Measurements from ENCODE around the gene TMEM198. TPM values are rescaled to one million over a fixed set of nuclear protein-coding genes. Genes with fewer than 3 reads are reported as not detected.

Gene TMEM198
- polyA plus RNA-seq, 1 donor from 2014 or later, result 44.0 TPM

GRCh38 chr2:219532378-219532649 lies 11.5 kb upstream of the TMEM198 start:
- no peak overlapping the region for H3K27ac ChIP-seq (ENCODE audit: low read length)
- no peaks in the 10 kb centered on the region for H4K20me1 ChIP-seq (ENCODE audit: insufficient read depth)
- H3K4me2 ChIP-seq (ENCODE audit: low read length), result no peak overlapping the region
- no peaks in the 10 kb centered on the region for H3F3A ChIP-seq (ENCODE audit: insufficient read depth, low read length, poor library complexity, severe bottlenecking)
- TF ChIP-seq MXI1 (conservative IDR thresholded peaks at IDR 0.05; ENCODE audit: poor library complexity, severe bottlenecking), result no peak
- TF ChIP-seq SMC3 (conservative IDR thresholded peaks at IDR 0.05; ENCODE audit: poor library complexity), result no peak
- no peak for TF ChIP-seq POLR2AphosphoS5 (IDR thresholded peaks at IDR 0.05)
- TF ChIP-seq REST (IDR thresholded peaks at IDR 0.05; ENCODE audit: borderline replicate concordance), result no peak
- TF ChIP-seq CTCF (IDR thresholded peaks at IDR 0.05; ENCODE audit: poor library complexity, severe bottlenecking), result no peak
- no peak for TF ChIP-seq RAD21 (conservative IDR thresholded peaks at IDR 0.05)
- no peak for TF ChIP-seq TAF1 (IDR thresholded peaks at IDR 0.05; ENCODE audit: low read depth)
- TF ChIP-seq EP300 (conservative IDR thresholded peaks at IDR 0.05; ENCODE audit: poor library complexity, severe bottlenecking), result no peak
- peaks cover 7% of the 10 kb centered on the region for H3K27me3 ChIP-seq (ENCODE audit: insufficient read depth, low read depth, low read length)
- no peak overlapping the region for H2AFZ ChIP-seq (ENCODE audit: low read depth, low read length)
- no peaks in the 10 kb centered on the region for H3K9me3 ChIP-seq (ENCODE audit: low read length)
- no peaks in the 10 kb centered on the region for H3K9me2 ChIP-seq (ENCODE audit: insufficient read depth, low read length)
- H3K36me3 ChIP-seq (ENCODE audit: insufficient read depth, low read length), result no peaks in the 10 kb centered on the region
- no peak overlapping the region for H3K9ac ChIP-seq (ENCODE audit: low read length)
- no peaks in the 10 kb centered on the region for H3K79me2 ChIP-seq (replicated peaks; ENCODE audit: insufficient read depth, low read length)
- no peak overlapping the region for H3K4me3 ChIP-seq (ENCODE audit: low read length)

DNA sequence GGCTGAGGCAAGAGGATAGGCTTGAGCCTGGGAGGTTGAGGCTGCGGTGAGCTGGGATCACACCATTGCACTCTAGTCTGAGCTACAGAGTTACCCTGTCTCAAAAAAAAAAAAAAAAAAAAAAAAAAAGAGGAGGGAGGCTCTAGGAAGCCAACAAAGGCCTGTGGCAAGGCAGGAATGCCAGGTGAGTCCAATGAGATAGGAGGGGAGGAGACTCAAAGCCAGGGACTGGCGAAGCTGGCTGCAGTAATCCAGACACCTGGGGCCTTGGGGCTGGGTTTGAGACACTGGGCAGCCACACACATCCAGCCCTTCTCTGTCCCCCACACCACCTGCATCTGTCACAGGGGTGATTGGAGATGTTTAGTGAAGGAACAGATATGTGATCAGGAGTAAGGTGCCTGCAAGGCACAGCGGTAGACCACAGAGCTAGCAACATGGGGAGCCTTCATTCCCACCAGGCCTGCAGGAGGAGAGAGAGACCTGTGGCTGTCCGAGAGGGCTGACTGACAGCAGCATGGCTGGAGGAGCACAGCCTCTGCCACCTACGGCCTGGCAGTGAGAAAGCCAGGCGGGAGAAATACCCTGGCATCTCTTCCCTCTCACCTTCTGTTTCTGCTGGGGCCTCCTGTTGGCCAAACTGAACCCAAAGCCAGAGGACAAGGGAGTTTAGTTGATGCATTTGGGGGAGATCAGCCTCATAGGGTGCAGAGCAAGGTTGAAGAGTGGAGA lies 9.7 kb upstream of the TMEM198 start:
- no peaks in the 10 kb centered on the region for H3K9me3 ChIP-seq (ENCODE audit: low read length)
- H3F3A ChIP-seq (ENCODE audit: insufficient read depth, low read length, poor library complexity, severe bottlenecking), result no peaks in the 10 kb centered on the region
- H3K9ac ChIP-seq (ENCODE audit: low read length), result no peak overlapping the region
- TF ChIP-seq MXI1 (conservative IDR thresholded peaks at IDR 0.05; ENCODE audit: poor library complexity, severe bottlenecking), result no peak
- no peak for TF ChIP-seq EP300 (conservative IDR thresholded peaks at IDR 0.05; ENCODE audit: poor library complexity, severe bottlenecking)
- TF ChIP-seq EZH2 (IDR thresholded peaks at IDR 0.05; ENCODE audit: borderline replicate concordance, insufficient read depth, low read length, poor library complexity, severe bottlenecking), result no peak
- no peak for TF ChIP-seq POLR2AphosphoS5 (IDR thresholded peaks at IDR 0.05)
- no peak for TF ChIP-seq RAD21 (conservative IDR thresholded peaks at IDR 0.05)
- no peak for TF ChIP-seq TAF1 (IDR thresholded peaks at IDR 0.05; ENCODE audit: low read depth)
- TF ChIP-seq CTCF (IDR thresholded peaks at IDR 0.05; ENCODE audit: poor library complexity, severe bottlenecking), result no peak
- TF ChIP-seq SMC3 (conservative IDR thresholded peaks at IDR 0.05; ENCODE audit: poor library complexity), result no peak
- no peak for TF ChIP-seq REST (IDR thresholded peaks at IDR 0.05; ENCODE audit: borderline replicate concordance)
- H3K27ac ChIP-seq (ENCODE audit: low read length), result no peak overlapping the region
- no peaks in the 10 kb centered on the region for H3K36me3 ChIP-seq (ENCODE audit: insufficient read depth, low read length)
- no peak overlapping the region for H3K4me2 ChIP-seq (ENCODE audit: low read length)
- H3K4me3 ChIP-seq (ENCODE audit: low read length), result no peak overlapping the region
- no peaks in the 10 kb centered on the region for H4K20me1 ChIP-seq (ENCODE audit: insufficient read depth)
- no peaks in the 10 kb centered on the region for H3K9me2 ChIP-seq (ENCODE audit: insufficient read depth, low read length)
- no peaks in the 10 kb centered on the region for H3K79me2 ChIP-seq (replicated peaks; ENCODE audit: insufficient read depth, low read length)
- peaks cover 5% of the 10 kb centered on the region for H3K27me3 ChIP-seq (ENCODE audit: insufficient read depth, low read depth, low read length)
- no peak overlapping the region for H2AFZ ChIP-seq (ENCODE audit: low read depth, low read length)
